ENCODE measurements around the gene TERF2IP. TPM values are rescaled to one million over a fixed set of nuclear protein-coding genes. Genes with fewer than 3 reads are reported as not detected.

Gene TERF2IP
- total RNA-seq, 1 donor: 39.1 TPM

GRCh38 chr16:75701361-75701760 lies 53.8 kb downstream of the TERF2IP start, which contains the start of gene DUXB:
TSS of gene DUXB (minus strand) at chr16:75701461. CDS start at chr16:75701418, 43 bp downstream.
- Histone ChIP-seq H2AFZ (ENCODE audit: low read length) (no peak within 1 kb of the TSS), H3K4me3 (ENCODE audit: insufficient read depth, low read length) (no peak within 1 kb of the TSS), H3K9me3 (ENCODE audit: low read depth, low read length) (no peaks in the 10 kb centered on the region), H3K27me3 (ENCODE audit: insufficient read depth, low read length) (no peaks in the 10 kb centered on the region), H3K4me1 (ENCODE audit: insufficient read depth, low read length) (no peaks in the 10 kb centered on the region), H3K27ac (ENCODE audit: low read depth, low read length) (no peak within 1 kb of the TSS), H3K79me2 (ENCODE audit: insufficient read depth, low read length) (no peaks in the 10 kb centered on the region), H3K4me2 (ENCODE audit: insufficient read depth, low read length) (no peak within 1 kb of the TSS), H3K36me3 (ENCODE audit: insufficient read depth, low read length) (no peaks in the 10 kb centered on the region), H4K20me1 (ENCODE audit: insufficient read depth, low read length) (no peaks in the 10 kb centered on the region)
- DNase-seq (ENCODE audit: insufficient read length, low spot score, missing footprints): no peak
- TF ChIP-seq, protein P1, sequence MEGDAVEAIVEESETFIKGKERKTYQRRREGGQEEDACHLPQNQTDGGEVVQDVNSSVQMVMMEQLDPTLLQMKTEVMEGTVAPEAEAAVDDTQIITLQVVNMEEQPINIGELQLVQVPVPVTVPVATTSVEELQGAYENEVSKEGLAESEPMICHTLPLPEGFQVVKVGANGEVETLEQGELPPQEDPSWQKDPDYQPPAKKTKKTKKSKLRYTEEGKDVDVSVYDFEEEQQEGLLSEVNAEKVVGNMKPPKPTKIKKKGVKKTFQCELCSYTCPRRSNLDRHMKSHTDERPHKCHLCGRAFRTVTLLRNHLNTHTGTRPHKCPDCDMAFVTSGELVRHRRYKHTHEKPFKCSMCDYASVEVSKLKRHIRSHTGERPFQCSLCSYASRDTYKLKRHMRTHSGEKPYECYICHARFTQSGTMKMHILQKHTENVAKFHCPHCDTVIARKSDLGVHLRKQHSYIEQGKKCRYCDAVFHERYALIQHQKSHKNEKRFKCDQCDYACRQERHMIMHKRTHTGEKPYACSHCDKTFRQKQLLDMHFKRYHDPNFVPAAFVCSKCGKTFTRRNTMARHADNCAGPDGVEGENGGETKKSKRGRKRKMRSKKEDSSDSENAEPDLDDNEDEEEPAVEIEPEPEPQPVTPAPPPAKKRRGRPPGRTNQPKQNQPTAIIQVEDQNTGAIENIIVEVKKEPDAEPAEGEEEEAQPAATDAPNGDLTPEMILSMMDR (IDR thresholded peaks at IDR 0.05; ENCODE audit: extremely low read depth, low read depth, low read length): no peak

GRCh38 chr16:75702242-75702641 lies 54.7 kb downstream of the TERF2IP start:
- H3K4me3 ChIP-seq (ENCODE audit: insufficient read depth, low read length): no peak overlapping the region
- no peaks in the 10 kb centered on the region for H3K27me3 ChIP-seq (ENCODE audit: insufficient read depth, low read length)
- no peaks in the 10 kb centered on the region for H3K36me3 ChIP-seq (ENCODE audit: insufficient read depth, low read length)
- H3K27ac ChIP-seq (ENCODE audit: low read depth, low read length): no peak overlapping the region
- TF ChIP-seq, protein P1 (IDR thresholded peaks at IDR 0.05; ENCODE audit: extremely low read depth, low read depth, low read length): no peak
- no peaks in the 10 kb centered on the region for H3K79me2 ChIP-seq (ENCODE audit: insufficient read depth, low read length)
- no peak overlapping the region for H3K4me2 ChIP-seq (ENCODE audit: insufficient read depth, low read length)
- no peaks in the 10 kb centered on the region for H4K20me1 ChIP-seq (ENCODE audit: insufficient read depth, low read length)
- H2AFZ ChIP-seq (ENCODE audit: low read length): no peak overlapping the region
- no peak for DNase-seq (ENCODE audit: insufficient read length, low spot score, missing footprints)
- no peaks in the 10 kb centered on the region for H3K9me3 ChIP-seq (ENCODE audit: low read depth, low read length)
- no peaks in the 10 kb centered on the region for H3K4me1 ChIP-seq (ENCODE audit: insufficient read depth, low read length)

DNA sequence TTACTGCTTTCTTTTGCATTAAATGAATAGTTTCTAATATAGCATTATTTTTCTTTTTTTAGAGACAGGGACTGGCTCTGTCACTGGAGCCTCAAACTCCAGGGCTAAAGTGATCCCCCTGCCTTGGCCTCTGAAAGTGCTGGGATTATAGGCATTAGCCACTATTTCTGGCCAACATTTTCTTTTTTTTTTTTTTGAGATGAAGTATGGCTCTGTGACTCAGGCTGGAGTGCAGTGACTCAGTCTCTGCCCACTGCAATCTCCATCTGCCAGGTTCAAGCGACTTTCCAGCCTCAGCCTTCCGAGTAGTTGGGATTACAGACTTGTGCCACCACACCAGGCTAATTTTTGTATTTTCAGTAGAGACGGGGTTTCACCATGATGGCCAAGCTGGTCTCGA lies 55.7 kb downstream of the TERF2IP start:
- Histone ChIP-seq H3K27me3 (ENCODE audit: insufficient read depth, low read length) (no peaks in the 10 kb centered on the region), H4K20me1 (ENCODE audit: insufficient read depth, low read length) (no peaks in the 10 kb centered on the region), H3K4me2 (ENCODE audit: insufficient read depth, low read length) (no peak overlapping the region), H3K79me2 (ENCODE audit: insufficient read depth, low read length) (no peaks in the 10 kb centered on the region), H3K4me3 (ENCODE audit: insufficient read depth, low read length) (no peak overlapping the region), H2AFZ (ENCODE audit: low read length) (no peak overlapping the region), H3K36me3 (ENCODE audit: insufficient read depth, low read length) (no peaks in the 10 kb centered on the region), H3K9me3 (ENCODE audit: low read depth, low read length) (no peaks in the 10 kb centered on the region), H3K4me1 (ENCODE audit: insufficient read depth, low read length) (no peaks in the 10 kb centered on the region), H3K27ac (ENCODE audit: low read depth, low read length) (no peak overlapping the region)
- no peak for DNase-seq (ENCODE audit: insufficient read length, low spot score, missing footprints)
- TF ChIP-seq, protein P1 (IDR thresholded peaks at IDR 0.05; ENCODE audit: extremely low read depth, low read depth, low read length): no peak

Small RNA genes lying within 50 kb of the gene (small RNA-seq; reads per million reads assigned to genes)
- not detected for gene RN7SL520P

Other genes starting within 250 kb of the TERF2IP start
- 37.7 and 41.3 TPM in 2 replicates for gene CFDP1, start 214.3 kb upstream of the TERF2IP start, total RNA-seq
- gene TMEM170A, start 183.1 kb upstream of the TERF2IP start, total RNA-seq: 11.6 and 13.6 TPM in 2 replicates
- 1.1 and 1.5 TPM in 2 replicates for gene CHST6, start 152.3 kb upstream of the TERF2IP start, total RNA-seq
- gene CHST5, start 111.7 kb upstream of the TERF2IP start, total RNA-seq: under 0.01 TPM in 1 of 2 replicates, not detected in the other
- 17.0 and 22.4 TPM in 2 replicates for gene TMEM231, start 91.5 kb upstream of the TERF2IP start, total RNA-seq
- gene GABARAPL2, start 81.4 kb upstream of the TERF2IP start, total RNA-seq: 32.9 and 36.8 TPM in 2 replicates
- 46.0 and 54.8 TPM in 2 replicates for gene ADAT1, start 24.5 kb upstream of the TERF2IP start, total RNA-seq
- 121 and 125 TPM in 2 replicates for gene KARS1, start 108 bp upstream of the TERF2IP start, total RNA-seq
- not detected in 2 replicates for gene CPHXL2, start 29.2 kb downstream of the TERF2IP start, total RNA-seq
- gene DUXB, start 53.7 kb downstream of the TERF2IP start, total RNA-seq: not detected in 2 replicates
- not detected in 2 replicates for gene CPHXL, start 78.7 kb downstream of the TERF2IP start, total RNA-seq

Data from osteoblast (primary cell).